ENCODE data around the gene HIP1R.
"Not testable (repeated sequence)": the region's sequence is repeated elsewhere in the genome, so short reads cannot be mapped to it uniquely, and the experiment has no call there.

HIP1R gene

GRCh38 chr12:122903693-122904034 is 68.4 kb downstream of the HIP1R start:
- no peak for TF ChIP-seq ESRRG (CRISPR knock-in tag; IDR thresholded peaks at IDR 0.05)
- no peak for TF ChIP-seq GLIS3 (CRISPR knock-in tag; IDR thresholded peaks at IDR 0.05)
- TF ChIP-seq ZC3H10 (CRISPR knock-in tag; IDR thresholded peaks at IDR 0.05): no peak
- TF ChIP-seq TOX (CRISPR knock-in tag; IDR thresholded peaks at IDR 0.05; ENCODE audit: borderline replicate concordance): no peak
- no peak for TF ChIP-seq CSDC2 (CRISPR knock-in tag; IDR thresholded peaks at IDR 0.05)
- no peak for TF ChIP-seq BACH2 (CRISPR knock-in tag; IDR thresholded peaks at IDR 0.05; ENCODE audit: borderline replicate concordance)
- TF ChIP-seq ZNF70 (CRISPR knock-in tag; IDR thresholded peaks at IDR 0.05): no peak
- TF ChIP-seq SNAI2 (CRISPR knock-in tag; IDR thresholded peaks at IDR 0.05): no peak
- ATAC-seq: no peak

GRCh38 chr12:122905258-122905657 is 70.0 kb downstream of the HIP1R start:
- not testable (repeated sequence) for ATAC-seq

GRCh38 chr12:122908915-122909314 is 73.7 kb downstream of the HIP1R start:
- no peak for ATAC-seq
- TF ChIP-seq TSHZ2 (CRISPR knock-in tag; IDR thresholded peaks at IDR 0.05) (no peak), RARB (CRISPR knock-in tag; IDR thresholded peaks at IDR 0.05) (no peak)

- TF ChIP-seq ESRRG (CRISPR knock-in tag; IDR thresholded peaks at IDR 0.05) (no peak), TCF4 (CRISPR knock-in tag; IDR thresholded peaks at IDR 0.05; ENCODE audit: borderline replicate concordance) (no peak), ZFP3 (CRISPR knock-in tag; IDR thresholded peaks at IDR 0.05) (no peak), PATZ1 (CRISPR knock-in tag; IDR thresholded peaks at IDR 0.05; ENCODE audit: borderline replicate concordance) (no peak), TSHZ2 (CRISPR knock-in tag; IDR thresholded peaks at IDR 0.05) (no peak), BACH2 (CRISPR knock-in tag; IDR thresholded peaks at IDR 0.05; ENCODE audit: borderline replicate concordance) (no peak), PPARA (CRISPR knock-in tag; IDR thresholded peaks at IDR 0.05; ENCODE audit: borderline replicate concordance) (no peak), ISL1 (CRISPR knock-in tag; IDR thresholded peaks at IDR 0.05) (no peak), CSDC2 (CRISPR knock-in tag; IDR thresholded peaks at IDR 0.05) (no peak), CREB5 (CRISPR knock-in tag; IDR thresholded peaks at IDR 0.05; ENCODE audit: low read depth) (no peak), CSRNP3 (CRISPR knock-in tag; IDR thresholded peaks at IDR 0.05) (no peak), RARB (CRISPR knock-in tag; IDR thresholded peaks at IDR 0.05) (no peak), ZNF565 (CRISPR knock-in tag; conservative IDR thresholded peaks at IDR 0.05; ENCODE audit: low read depth) (no peak), ARNTL (CRISPR knock-in tag; IDR thresholded peaks at IDR 0.05; ENCODE audit: borderline replicate concordance, low read depth) (no peak), GLIS3 (CRISPR knock-in tag; IDR thresholded peaks at IDR 0.05) (no peak), POU6F1 (CRISPR knock-in tag; IDR thresholded peaks at IDR 0.05; ENCODE audit: borderline replicate concordance, low read depth) (no peak), ZC3H10 (CRISPR knock-in tag; IDR thresholded peaks at IDR 0.05) (no peak), ZFP30 (CRISPR knock-in tag; IDR thresholded peaks at IDR 0.05) (no peak)
Measured at GRCh38 chr12:122909442-122910288, 74.4 kb downstream of the HIP1R start.

More at GRCh38 chr12:122909442-122910288, 74.4 kb downstream of the HIP1R start:
- peak; percentile 45; the same call in 2 of the 3 replicates for ATAC-seq
